ENCODE data around the gene CDKL5.
A peak's percentile ranks its signal among the peaks of the same experiment; 100 is the strongest.
"Not testable (repeated sequence)": the region's sequence is repeated elsewhere in the genome, so short reads cannot be mapped to it uniquely, and the experiment has no call there.

Gene CDKL5

GRCh38 chrX:18575744-18576143, 150.3 kb downstream of the CDKL5 start:
- no peak for DNase-seq (ENCODE audit: low spot score)

GRCh38 chrX:18577400-18577799, 152.0 kb downstream of the CDKL5 start:
- no peak for DNase-seq (ENCODE audit: low spot score)

DNA sequence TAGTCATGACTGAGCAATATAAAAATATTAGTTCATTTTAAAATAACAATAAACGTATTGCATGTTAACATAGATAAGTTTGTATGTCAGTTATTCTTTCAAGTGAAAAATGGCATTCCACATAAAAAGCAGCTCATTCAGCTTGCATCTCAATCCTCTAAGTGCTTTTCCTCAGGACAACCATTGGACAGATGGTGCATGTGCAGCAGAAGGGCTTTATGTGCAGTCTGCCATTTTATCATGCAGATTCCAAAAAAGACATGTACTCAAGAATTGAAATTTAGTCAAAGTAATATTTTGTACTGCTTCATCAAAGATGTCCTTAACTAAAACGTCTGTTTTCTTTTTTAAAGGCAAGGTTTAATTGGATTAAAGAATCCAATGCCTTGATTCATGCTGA, 153.1 kb downstream of the CDKL5 start:
- no peak for DNase-seq (ENCODE audit: low spot score)

- no peak for DNase-seq (ENCODE audit: low spot score)
These were observed 154.1 kb downstream of the CDKL5 start for GRCh38 chrX:18579495-18579894.

GRCh38 chrX:18582910-18583493, 157.6 kb downstream of the CDKL5 start:
- no peak for DNase-seq (ENCODE audit: low spot score)

DNA sequence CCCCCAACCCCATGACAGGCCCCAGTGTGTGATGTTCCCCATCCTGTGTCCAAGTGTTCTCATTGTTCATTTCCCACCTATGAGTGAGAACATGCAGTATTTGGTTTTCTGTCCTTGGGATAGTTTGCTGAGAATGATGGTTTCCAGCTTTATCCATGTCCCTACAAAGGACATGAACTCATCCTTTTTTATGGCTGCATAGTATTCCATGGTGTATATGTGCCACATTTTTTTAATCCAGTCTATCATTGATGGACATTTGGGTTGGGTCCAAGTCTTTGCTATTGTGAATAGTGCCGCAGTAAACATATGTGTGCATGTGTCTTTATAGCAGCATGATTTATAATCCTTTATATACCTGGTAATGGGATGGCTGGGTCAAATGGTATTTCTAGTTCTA, 163.9 kb downstream of the CDKL5 start:
- DNase-seq (ENCODE audit: low spot score): not testable (repeated sequence)

DNA sequence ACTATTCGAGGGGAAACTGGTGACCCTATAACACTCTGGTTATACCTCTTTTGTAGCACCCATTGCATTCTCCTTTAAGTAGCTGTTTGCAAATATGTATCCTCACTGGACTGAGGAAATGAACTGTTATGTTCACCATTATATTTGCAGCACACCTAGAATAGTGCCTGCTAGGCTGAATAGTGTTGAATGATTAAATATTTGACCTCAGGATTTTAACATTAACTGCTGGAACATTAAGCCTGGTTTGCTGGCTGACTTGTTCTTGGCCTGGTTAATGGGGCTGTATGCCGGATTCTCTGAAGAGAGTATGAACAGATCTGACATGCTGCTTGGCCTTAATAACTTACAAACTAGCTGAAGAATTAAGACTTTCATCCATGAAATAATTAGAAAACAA, 166.4 kb downstream of the CDKL5 start:
- DNase-seq (ENCODE audit: low spot score): no peak

GRCh38 chrX:18594079-18594478, 168.7 kb downstream of the CDKL5 start:
- no peak for DNase-seq (ENCODE audit: low spot score)

DNA sequence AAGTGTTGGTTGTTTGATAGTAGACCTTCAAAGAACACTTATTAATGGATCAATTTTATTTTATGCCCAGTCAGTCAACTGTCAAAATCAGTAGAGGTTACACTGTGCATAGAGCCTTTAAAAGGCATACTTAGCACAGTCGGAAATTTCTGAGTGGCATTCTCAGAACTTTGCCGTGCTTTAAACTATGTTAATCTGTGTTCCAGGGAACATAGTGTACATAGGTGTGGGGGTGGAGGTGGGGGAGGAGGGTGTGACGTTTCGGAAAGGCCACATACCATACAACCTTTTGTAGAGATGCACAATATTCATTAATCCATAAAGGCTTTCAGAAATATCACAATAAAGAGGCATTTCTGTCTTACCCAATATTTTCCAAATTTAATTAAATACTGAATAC, 170.7 kb downstream of the CDKL5 start:
- no peak for DNase-seq (ENCODE audit: low spot score)

DNA sequence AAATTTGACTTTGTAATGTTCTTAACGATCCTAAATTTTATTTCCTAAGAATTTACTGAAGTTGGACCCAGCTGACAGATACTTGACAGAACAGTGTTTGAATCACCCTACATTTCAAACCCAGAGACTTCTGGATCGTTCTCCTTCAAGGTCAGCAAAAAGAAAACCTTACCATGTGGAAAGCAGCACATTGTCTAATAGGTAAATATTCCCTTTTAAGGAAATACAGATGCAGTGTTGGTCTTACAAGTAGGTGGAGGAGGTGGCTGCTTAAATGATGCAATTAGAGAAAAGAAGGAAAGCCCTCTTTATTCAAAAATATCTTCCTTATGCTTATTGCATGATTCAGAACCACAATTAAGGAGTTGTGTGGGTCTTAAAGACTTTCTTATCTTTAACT, 173.0 kb downstream of the CDKL5 start:
- no peak for DNase-seq (ENCODE audit: low spot score)

- DNase-seq (ENCODE audit: low spot score): no peak
These were observed 182.6 kb downstream of the CDKL5 start for GRCh38 chrX:18607966-18608365.

GRCh38 chrX:18613930-18614639, 188.7 kb downstream of the CDKL5 start:
- no peak for DNase-seq (ENCODE audit: low spot score)

GRCh38 chrX:18616688-18617406, 191.4 kb downstream of the CDKL5 start:
- DNase-seq (ENCODE audit: low spot score): no peak

- DNase-seq (ENCODE audit: low spot score): peak; percentile 32
These were observed 192.0 kb downstream of the CDKL5 start for GRCh38 chrX:18617407-18617750.

DNA sequence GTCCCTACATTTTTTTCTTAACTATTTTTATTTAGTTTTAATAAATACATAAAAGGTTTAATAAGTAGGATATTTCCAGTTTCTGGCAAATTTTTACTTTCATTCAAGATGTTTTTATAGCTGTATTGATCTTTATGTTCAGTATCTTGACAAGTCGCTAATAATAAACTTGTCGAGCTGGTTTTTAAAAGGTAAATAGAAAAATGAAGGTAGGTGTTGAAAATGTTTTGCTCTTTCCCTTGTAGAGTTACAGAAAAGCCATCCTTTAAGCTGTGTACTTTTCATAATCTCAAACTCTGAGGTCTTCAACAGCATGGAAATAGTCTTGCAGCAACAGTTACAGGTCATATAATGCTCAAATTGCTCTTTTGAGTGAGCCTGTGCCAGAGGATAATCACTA, 193.9 kb downstream of the CDKL5 start:
- DNase-seq (ENCODE audit: low spot score): no peak

- no peak for DNase-seq (ENCODE audit: low spot score)
These were observed 194.9 kb downstream of the CDKL5 start for GRCh38 chrX:18620349-18620748.

GRCh38 chrX:18624599-18624998, 199.2 kb downstream of the CDKL5 start:
- DNase-seq (ENCODE audit: low spot score): no peak

- no peak for DNase-seq (ENCODE audit: low spot score)
These were observed 205.5 kb downstream of the CDKL5 start for GRCh38 chrX:18630934-18631333.

DNA sequence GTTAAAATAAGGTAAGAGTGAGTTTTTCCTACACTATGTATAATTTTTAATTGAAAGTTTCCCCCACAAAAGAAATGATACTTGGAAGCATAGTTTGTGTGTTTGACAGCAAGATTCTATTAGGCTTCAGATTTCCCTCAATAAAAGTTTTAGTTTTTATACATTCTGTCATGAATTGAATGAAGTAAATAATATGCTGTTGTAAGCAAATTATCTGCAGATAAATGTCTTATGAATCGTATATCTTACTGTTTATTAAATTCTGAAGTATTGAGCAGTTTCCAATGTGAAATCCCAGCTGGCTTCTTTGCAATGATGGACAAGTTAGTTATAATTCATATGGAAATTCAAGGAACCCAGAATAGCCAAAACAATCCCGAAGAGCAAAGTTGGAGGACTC, 213.0 kb downstream of the CDKL5 start:
- DNase-seq (ENCODE audit: low spot score): no peak

DNA sequence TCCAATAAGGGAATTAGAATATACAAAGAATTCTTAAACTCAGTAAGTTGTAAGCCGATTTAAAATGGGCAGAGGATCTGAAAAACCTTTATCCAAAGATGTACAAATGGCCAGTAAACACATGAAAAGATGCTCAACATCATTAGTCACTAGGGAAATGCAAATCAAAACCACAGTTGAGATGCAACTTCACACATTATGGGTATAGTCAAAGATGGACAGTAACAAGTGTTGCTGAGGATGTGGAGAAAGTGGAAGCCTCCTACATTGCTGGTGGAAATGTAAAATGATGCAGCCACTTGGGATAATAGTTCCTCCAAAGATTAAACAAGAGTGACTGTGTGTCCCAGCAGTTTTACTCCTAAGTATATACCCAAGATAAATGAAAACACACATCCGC, 213.9 kb downstream of the CDKL5 start:
- DNase-seq (ENCODE audit: low spot score): no peak

DNA sequence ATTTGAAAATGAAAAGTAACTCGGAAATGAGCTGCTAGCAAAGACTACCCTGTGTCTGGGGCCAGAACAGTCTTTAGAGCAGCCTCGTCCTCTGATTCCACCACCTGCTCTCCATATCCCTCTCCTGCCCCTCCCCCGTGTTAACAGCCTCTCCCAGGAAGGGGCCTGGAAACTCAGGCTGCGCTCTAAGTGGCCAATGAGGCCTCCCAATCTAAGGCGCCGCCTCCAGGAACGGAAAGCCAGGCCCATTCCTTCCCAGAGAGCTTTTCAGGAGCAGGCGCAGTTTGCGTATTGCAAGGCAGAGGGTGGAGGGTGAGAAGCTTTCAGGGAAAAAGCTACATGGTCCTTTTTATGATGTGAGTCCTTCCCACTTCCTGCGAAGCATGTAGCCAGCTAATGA, 215.3 kb downstream of the CDKL5 start:
- DNase-seq (ENCODE audit: low spot score): no peak

- no peak for DNase-seq (ENCODE audit: low spot score)
These were observed 217.8 kb downstream of the CDKL5 start for GRCh38 chrX:18643243-18643642.

GRCh38 chrX:18643853-18644252, 218.4 kb downstream of the CDKL5 start:
- DNase-seq (ENCODE audit: low spot score): no peak

DNA sequence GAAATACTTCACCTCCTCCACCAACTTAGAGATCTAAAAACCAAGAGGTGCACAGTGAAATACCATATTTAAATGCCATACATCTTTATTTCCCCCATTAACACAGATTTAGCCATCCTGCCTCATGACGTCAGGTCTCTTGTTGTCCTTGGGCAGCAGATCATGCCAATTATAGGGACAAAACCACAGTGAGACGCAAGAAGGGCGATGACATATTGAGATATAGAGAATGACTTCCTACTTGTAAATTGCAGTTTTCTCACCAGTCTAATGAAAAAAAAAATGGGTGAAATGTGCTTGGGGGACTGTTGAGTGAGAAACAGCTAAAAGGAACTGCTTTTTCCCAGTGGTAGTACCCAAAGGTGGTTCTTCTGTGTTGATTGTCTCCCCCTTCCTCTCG, 222.2 kb downstream of the CDKL5 start:
- DNase-seq (ENCODE audit: low spot score): no peak
